GM12878 (cell line): ENCODE results near the gene KIF6.

Source experiments
- CREB1 ChIP-seq: IDR thresholded peaks from 2 replicates; pipeline ENCODE4 v1.6.1; 2012; ENCODE audit warnings: low read depth, mild to moderate bottlenecking, inconsistent platforms
- CREM ChIP-seq: IDR thresholded peaks from 2 replicates; pipeline ENCODE4 v1.6.1; 2014; ENCODE audit warnings: antibody characterized with exemption, low read depth
- LARP7 ChIP-seq: fragments of 450-650 bp; IDR thresholded peaks from 2 replicates; pipeline ENCODE4 v1.6.1; 2017; ENCODE audit warnings: mild to moderate bottlenecking
- MTA3 ChIP-seq: IDR thresholded peaks from 2 replicates; pipeline ENCODE4 v1.6.1; 2012; ENCODE audit warnings: low read length, inconsistent platforms, borderline replicate concordance
- MXI1 ChIP-seq: fragments of 150-350 bp; IDR thresholded peaks from 2 replicates; pipeline ENCODE4 v1.6.1; 2011; ENCODE audit warnings: low read depth, mild to moderate bottlenecking, inconsistent platforms, low read length, improper control_type of control experiment
- POLR2A ChIP-seq: IDR thresholded peaks from 2 replicates; pipeline ENCODE4 v1.6.1; 2011; ENCODE audit warnings: low read depth, mild to moderate bottlenecking, low read length
- TCF12 ChIP-seq: IDR thresholded peaks from 2 replicates; pipeline ENCODE4 v1.6.1; 2011; ENCODE audit warnings: low read depth, mild to moderate bottlenecking, low read length
- TCF3 ChIP-seq: IDR thresholded peaks from 2 replicates; pipeline ENCODE4 v1.6.1; 2012; ENCODE audit warnings: low read depth, mild to moderate bottlenecking, low read length, borderline replicate concordance; ENCODE audit not compliant: insufficient read depth
- TF ChIP-seq, protein P1 (sequence below): IDR thresholded peaks from 2 replicates; pipeline ENCODE4 v1.6.1; 2011; ENCODE audit warnings: low read depth, low read length, improper control_type of control experiment, borderline replicate concordance
- TF ChIP-seq, protein P2 (sequence below): IDR thresholded peaks from 2 replicates; pipeline ENCODE4 v1.6.1; 2011; ENCODE audit warnings: mild to moderate bottlenecking, low read depth, low read length, moderate library complexity; ENCODE audit not compliant: insufficient replicate concordance
- TF ChIP-seq, protein P3 (sequence below): IDR thresholded peaks from 2 replicates; pipeline ENCODE4 v1.6.1; 2012; ENCODE audit warnings: mild to moderate bottlenecking, low read depth, low read length
- TF ChIP-seq, protein P4 (sequence below), 3 experiments: IDR thresholded peaks in 2 of 3; conservative IDR thresholded peaks in 1 of 3; 2 replicates each; pipeline ENCODE4 v1.5.1; 2011; ENCODE audit warnings: low read depth in 3 of 3, low read length in 3 of 3, mild to moderate bottlenecking in 3 of 3, control low read depth in 2 of 3, moderate library complexity in 2 of 3, inconsistent platforms in 1 of 3, mixed read lengths in 1 of 3; ENCODE audit not compliant: control insufficient read depth in 2 of 3, insufficient read depth in 1 of 3; ENCODE audit errors: extremely low read depth in 1 of 3

DNA sequence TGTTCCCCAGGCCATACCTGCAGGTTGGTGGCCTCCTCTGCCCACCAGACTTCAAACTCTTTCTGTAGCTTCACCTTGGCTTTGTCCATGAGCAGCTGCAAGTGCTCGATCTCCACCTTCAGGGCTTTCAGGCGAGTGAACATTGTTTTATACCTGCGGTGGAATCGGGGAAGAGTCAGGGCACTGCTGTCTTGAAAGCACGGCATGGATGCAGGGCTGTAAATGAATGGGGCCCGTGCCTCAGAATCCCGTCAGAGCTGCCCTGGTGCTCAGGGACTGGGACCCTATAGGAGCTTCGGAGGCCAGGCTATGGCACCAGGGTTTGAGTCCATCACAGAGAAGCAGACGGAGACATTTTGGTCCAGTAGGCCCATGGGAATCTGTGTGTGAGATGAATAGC, 364.8 kb downstream of the KIF6 start:
- TF ChIP-seq, protein P1, sequence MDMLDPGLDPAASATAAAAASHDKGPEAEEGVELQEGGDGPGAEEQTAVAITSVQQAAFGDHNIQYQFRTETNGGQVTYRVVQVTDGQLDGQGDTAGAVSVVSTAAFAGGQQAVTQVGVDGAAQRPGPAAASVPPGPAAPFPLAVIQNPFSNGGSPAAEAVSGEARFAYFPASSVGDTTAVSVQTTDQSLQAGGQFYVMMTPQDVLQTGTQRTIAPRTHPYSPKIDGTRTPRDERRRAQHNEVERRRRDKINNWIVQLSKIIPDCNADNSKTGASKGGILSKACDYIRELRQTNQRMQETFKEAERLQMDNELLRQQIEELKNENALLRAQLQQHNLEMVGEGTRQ, result no peak
- TF ChIP-seq, protein P2, sequence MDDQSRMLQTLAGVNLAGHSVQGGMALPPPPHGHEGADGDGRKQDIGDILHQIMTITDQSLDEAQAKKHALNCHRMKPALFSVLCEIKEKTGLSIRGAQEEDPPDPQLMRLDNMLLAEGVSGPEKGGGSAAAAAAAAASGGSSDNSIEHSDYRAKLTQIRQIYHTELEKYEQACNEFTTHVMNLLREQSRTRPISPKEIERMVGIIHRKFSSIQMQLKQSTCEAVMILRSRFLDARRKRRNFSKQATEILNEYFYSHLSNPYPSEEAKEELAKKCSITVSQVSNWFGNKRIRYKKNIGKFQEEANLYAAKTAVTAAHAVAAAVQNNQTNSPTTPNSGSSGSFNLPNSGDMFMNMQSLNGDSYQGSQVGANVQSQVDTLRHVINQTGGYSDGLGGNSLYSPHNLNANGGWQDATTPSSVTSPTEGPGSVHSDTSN, result no peak
- TF ChIP-seq MTA3 (no peak), MXI1 (no peak), TCF3 (no peak), LARP7 (no peak), CREM (no peak), CREB1 (no peak), TCF12 (no peak), POLR2A (no peak)
- TF ChIP-seq, protein P3, sequence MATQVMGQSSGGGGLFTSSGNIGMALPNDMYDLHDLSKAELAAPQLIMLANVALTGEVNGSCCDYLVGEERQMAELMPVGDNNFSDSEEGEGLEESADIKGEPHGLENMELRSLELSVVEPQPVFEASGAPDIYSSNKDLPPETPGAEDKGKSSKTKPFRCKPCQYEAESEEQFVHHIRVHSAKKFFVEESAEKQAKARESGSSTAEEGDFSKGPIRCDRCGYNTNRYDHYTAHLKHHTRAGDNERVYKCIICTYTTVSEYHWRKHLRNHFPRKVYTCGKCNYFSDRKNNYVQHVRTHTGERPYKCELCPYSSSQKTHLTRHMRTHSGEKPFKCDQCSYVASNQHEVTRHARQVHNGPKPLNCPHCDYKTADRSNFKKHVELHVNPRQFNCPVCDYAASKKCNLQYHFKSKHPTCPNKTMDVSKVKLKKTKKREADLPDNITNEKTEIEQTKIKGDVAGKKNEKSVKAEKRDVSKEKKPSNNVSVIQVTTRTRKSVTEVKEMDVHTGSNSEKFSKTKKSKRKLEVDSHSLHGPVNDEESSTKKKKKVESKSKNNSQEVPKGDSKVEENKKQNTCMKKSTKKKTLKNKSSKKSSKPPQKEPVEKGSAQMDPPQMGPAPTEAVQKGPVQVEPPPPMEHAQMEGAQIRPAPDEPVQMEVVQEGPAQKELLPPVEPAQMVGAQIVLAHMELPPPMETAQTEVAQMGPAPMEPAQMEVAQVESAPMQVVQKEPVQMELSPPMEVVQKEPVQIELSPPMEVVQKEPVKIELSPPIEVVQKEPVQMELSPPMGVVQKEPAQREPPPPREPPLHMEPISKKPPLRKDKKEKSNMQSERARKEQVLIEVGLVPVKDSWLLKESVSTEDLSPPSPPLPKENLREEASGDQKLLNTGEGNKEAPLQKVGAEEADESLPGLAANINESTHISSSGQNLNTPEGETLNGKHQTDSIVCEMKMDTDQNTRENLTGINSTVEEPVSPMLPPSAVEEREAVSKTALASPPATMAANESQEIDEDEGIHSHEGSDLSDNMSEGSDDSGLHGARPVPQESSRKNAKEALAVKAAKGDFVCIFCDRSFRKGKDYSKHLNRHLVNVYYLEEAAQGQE, result no peak
- TF ChIP-seq, protein P4, sequence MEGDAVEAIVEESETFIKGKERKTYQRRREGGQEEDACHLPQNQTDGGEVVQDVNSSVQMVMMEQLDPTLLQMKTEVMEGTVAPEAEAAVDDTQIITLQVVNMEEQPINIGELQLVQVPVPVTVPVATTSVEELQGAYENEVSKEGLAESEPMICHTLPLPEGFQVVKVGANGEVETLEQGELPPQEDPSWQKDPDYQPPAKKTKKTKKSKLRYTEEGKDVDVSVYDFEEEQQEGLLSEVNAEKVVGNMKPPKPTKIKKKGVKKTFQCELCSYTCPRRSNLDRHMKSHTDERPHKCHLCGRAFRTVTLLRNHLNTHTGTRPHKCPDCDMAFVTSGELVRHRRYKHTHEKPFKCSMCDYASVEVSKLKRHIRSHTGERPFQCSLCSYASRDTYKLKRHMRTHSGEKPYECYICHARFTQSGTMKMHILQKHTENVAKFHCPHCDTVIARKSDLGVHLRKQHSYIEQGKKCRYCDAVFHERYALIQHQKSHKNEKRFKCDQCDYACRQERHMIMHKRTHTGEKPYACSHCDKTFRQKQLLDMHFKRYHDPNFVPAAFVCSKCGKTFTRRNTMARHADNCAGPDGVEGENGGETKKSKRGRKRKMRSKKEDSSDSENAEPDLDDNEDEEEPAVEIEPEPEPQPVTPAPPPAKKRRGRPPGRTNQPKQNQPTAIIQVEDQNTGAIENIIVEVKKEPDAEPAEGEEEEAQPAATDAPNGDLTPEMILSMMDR (IDR thresholded peaks at IDR 0.05 in 2 of 3, conservative IDR thresholded peaks at IDR 0.05 in 1 of 3; ENCODE audit: control insufficient read depth in 2 of 3, extremely low read depth in 1 of 3, insufficient read depth in 1 of 3, low read depth in 3 of 3, low read length in 3 of 3), result no peak
